SK-N-SH (cell line): ENCODE data around the gene UBE2N. TPM values are rescaled to one million over a fixed set of nuclear protein-coding genes. Genes with fewer than 3 reads are reported as not detected.

Experiments used
- CTCF ChIA-PET: fragments of 300-600, 350-600 bp; formaldehyde crosslinking; extraction: SDS; loops from one replicate; lab custom pipeline; 2021; lab: Yijun Ruan, JAX
- POLR2A ChIA-PET: fragments of 350-600 bp; sonication (Branson Sonifier 250); formaldehyde crosslinking; extraction: SDS; loops from one replicate; lab custom pipeline; 2020; ENCODE audit warnings: antibody characterized with exemption, inconsistent platforms; lab: Yijun Ruan, JAX
- DNase-seq: peaks from one replicate; pipeline ENCODE4 v3.0.0; 2012
- H2AFZ ChIP-seq: fragments of 200-600 bp; sonication (generic); 2 replicates; pipeline ENCODE4 v1.8.1; 2016; ENCODE audit warnings: antibody characterized with exemption, mild to moderate bottlenecking, low read depth
- H3F3A ChIP-seq: fragments of 200-600 bp; sonication (generic); replicated peaks from 2 replicates; pipeline ENCODE3; 2016; ENCODE audit warnings: antibody characterized with exemption, mild to moderate bottlenecking; ENCODE audit not compliant: insufficient read depth
- H3K27ac ChIP-seq, 2 experiments: fragments of 200-500 bp in 1 of 2; fragments of 200-600 bp in 1 of 2; sonication (Bioruptor generic) in 1 of 2; sonication (generic), shearing (Covaris generic) in 1 of 2; 2 replicates each; pipeline versions ENCODE4 v1.5.1 to v1.6.1; 2014 to 2016; ENCODE audit warnings: low read depth in 2 of 2, inconsistent platforms in 1 of 2, low read length in 1 of 2, mild to moderate bottlenecking in 1 of 2, mixed read lengths in 1 of 2
- H3K27me3 ChIP-seq: fragments of 200-600 bp; sonication (generic), shearing (Covaris generic); 2 replicates; pipeline ENCODE4 v1.6.1; 2016; ENCODE audit warnings: mixed run types; ENCODE audit not compliant: insufficient read depth
- H3K36me3 ChIP-seq, 2 experiments: fragments of 200-500 bp in 1 of 2; fragments of 200-600 bp in 1 of 2; sonication (Bioruptor generic) in 1 of 2; sonication (generic) in 1 of 2; replicated peaks in 1 of 2; 2 replicates each; pipeline versions ENCODE3 to v1.5.1; 2014 to 2016; ENCODE audit warnings: low read length in 1 of 2, mild to moderate bottlenecking in 1 of 2; ENCODE audit not compliant: insufficient read depth in 2 of 2, control insufficient read depth in 1 of 2
- H3K4me1 ChIP-seq, 2 experiments: fragments of 200-500 bp in 1 of 2; fragments of 200-600 bp in 1 of 2; sonication (Bioruptor generic) in 1 of 2; sonication (generic), shearing (Covaris generic) in 1 of 2; 2 replicates each; pipeline versions ENCODE4 v1.5.1 to v1.6.1; 2014 to 2016; ENCODE audit warnings: low read depth in 1 of 2, low read length in 1 of 2, mixed run types in 1 of 2; ENCODE audit not compliant: insufficient read depth in 2 of 2, control insufficient read depth in 1 of 2
- H3K4me2 ChIP-seq: fragments of 200-600 bp; sonication (generic), shearing (Covaris generic); 2 replicates; pipeline ENCODE4 v1.6.1; 2017; ENCODE audit warnings: mixed run types
- H3K4me3 ChIP-seq, 2 experiments: fragments of 200-500 bp in 1 of 2; fragments of 200-600 bp in 1 of 2; sonication (Bioruptor generic) in 1 of 2; sonication (generic), shearing (Covaris generic) in 1 of 2; 2 replicates each; pipeline versions ENCODE4 v1.5.1 to v1.8.1; 2014 to 2016; ENCODE audit warnings: low read depth in 2 of 2, inconsistent platforms in 1 of 2, low read length in 1 of 2, mild to moderate bottlenecking in 1 of 2, mixed read lengths in 1 of 2, moderate library complexity in 1 of 2
- H3K79me2 ChIP-seq: fragments of 200-600 bp; sonication (generic); 2 replicates; pipeline ENCODE4 v1.8.1; 2017; ENCODE audit warnings: mild to moderate bottlenecking; ENCODE audit not compliant: insufficient read depth
- H3K9ac ChIP-seq: fragments of 200-600 bp; sonication (generic); 2 replicates; pipeline ENCODE4 v1.6.1; 2017; ENCODE audit warnings: mixed run types
- H3K9me2 ChIP-seq: fragments of 200-600 bp; sonication (generic); 2 replicates; pipeline ENCODE4 v1.6.1; 2017; ENCODE audit warnings: mixed run types
- H3K9me3 ChIP-seq: fragments of 200-600 bp; sonication (generic); 2 replicates; pipeline ENCODE4 v1.6.1; 2017; ENCODE audit warnings: mixed run types, mild to moderate bottlenecking, moderate library complexity
- H4K20me1 ChIP-seq: fragments of 200-600 bp; sonication (generic); 2 replicates; pipeline ENCODE4 v1.6.1; 2017; ENCODE audit warnings: mild to moderate bottlenecking, mixed run types; ENCODE audit not compliant: insufficient read depth
- ELF1 ChIP-seq: IDR thresholded peaks from 2 replicates; pipeline ENCODE4 v1.4.0; 2012
- FOXM1 ChIP-seq: IDR thresholded peaks from 2 replicates; pipeline ENCODE4 v1.4.0; 2012; ENCODE audit warnings: low read depth, mild to moderate bottlenecking
- MXI1 ChIP-seq: IDR thresholded peaks from 2 replicates; pipeline ENCODE4 v1.6.1; 2012; ENCODE audit warnings: mild to moderate bottlenecking, low read depth, low read length, improper control_type of control experiment
- NRF1 ChIP-seq: IDR thresholded peaks from 2 replicates; pipeline ENCODE4 v1.6.1; 2012; ENCODE audit warnings: low read depth, mild to moderate bottlenecking, low read length
- POLR2AphosphoS5 ChIP-seq: IDR thresholded peaks from 2 replicates; pipeline ENCODE4 v1.6.1; 2012; ENCODE audit warnings: low read depth, low read length
- RCOR1 ChIP-seq: fragments of 150-350 bp; IDR thresholded peaks from 2 replicates; pipeline ENCODE4 v1.6.1; 2017; ENCODE audit warnings: antibody characterized with exemption, low read length
- RXRA ChIP-seq: IDR thresholded peaks from 2 replicates; pipeline ENCODE4 v1.4.0; 2012; ENCODE audit warnings: low read depth, mild to moderate bottlenecking, borderline replicate concordance
- SMC3 ChIP-seq: IDR thresholded peaks from 2 replicates; pipeline ENCODE4 v1.6.1; 2012; ENCODE audit warnings: low read depth, low read length, improper control_type of control experiment
- TCF12 ChIP-seq: IDR thresholded peaks from 2 replicates; pipeline ENCODE4 v1.4.0; 2012
- TEAD4 ChIP-seq: IDR thresholded peaks from 2 replicates; pipeline ENCODE4 v1.4.0; 2012; ENCODE audit warnings: mild to moderate bottlenecking, borderline replicate concordance; ENCODE audit not compliant: insufficient read depth
- YY1 ChIP-seq: IDR thresholded peaks from 2 replicates; pipeline ENCODE4 v1.4.0; 2012; ENCODE audit warnings: low read depth, mild to moderate bottlenecking
- WGBS: methylation state at CpG from one replicate; pipeline ENCODE4 v1.1.6; 2017; ENCODE audit warnings: low lambda C conversion rate; 5-methylcytosine and 5-hydroxymethylcytosine counted together
- polyA plus RNA-seq, 3 experiments: library from polyadenylated mRNA; depleted of rRNA; stranded (reverse); fragments of >200 nt; gene quantifications; 2 replicates each; pipeline ENCODE4 v1.2.3, GENCODE V29; 2012
- TF ChIP-seq, protein P1 (sequence below): IDR thresholded peaks from 2 replicates; pipeline ENCODE4; 2012
- TF ChIP-seq, protein P2 (sequence below): IDR thresholded peaks from 2 replicates; pipeline ENCODE4 v1.6.1; 2012; ENCODE audit warnings: mild to moderate bottlenecking, low read depth, low read length, moderate library complexity

Gene UBE2N
- polyA plus RNA-seq, 1 of the 3 experiments (the other 2 are of a cell fraction), result 102 TPM

DNA sequence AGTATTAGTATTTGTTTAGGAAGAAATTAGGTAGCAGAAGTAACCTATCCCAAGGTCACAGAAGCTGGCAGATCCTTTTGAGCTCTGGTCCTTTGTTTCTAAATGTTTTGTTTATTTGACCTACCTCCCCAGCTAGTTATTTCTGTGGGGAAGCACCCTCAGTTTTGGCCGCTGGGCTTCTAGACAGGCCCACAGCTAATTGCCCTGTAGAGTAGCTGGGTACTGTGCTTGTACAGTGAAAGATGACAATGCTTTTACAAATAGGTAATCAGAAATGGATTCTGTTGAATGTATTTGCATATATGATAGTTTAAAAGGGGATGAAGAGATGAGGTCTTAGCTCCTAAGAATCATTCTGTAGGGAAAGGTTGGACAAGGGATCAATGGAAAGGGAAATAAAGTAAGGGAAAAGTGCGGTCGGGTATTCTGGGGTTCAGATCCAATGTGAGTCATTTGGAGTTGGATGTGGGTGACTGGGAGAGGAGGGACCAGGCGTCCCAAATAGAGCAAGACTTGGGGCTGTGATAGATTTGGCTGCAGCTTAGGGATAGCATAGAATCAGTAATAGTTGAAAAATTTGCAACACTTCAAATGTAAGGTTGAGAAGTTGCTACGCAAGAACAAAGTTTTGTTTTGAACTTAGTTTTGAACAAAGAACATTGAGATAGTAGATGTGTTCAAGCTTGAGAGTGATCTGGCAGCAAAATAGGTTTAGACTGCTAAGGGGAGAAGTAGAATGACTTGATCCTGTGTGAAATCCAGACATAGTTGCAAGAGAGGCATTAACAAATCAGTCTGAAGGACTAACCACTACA lies 60.4 kb downstream of the UBE2N start:
- peaks cover 5 to 14% of the 10 kb centered on the region in 2 experiments for H3K36me3 ChIP-seq
- TF ChIP-seq, protein P1, sequence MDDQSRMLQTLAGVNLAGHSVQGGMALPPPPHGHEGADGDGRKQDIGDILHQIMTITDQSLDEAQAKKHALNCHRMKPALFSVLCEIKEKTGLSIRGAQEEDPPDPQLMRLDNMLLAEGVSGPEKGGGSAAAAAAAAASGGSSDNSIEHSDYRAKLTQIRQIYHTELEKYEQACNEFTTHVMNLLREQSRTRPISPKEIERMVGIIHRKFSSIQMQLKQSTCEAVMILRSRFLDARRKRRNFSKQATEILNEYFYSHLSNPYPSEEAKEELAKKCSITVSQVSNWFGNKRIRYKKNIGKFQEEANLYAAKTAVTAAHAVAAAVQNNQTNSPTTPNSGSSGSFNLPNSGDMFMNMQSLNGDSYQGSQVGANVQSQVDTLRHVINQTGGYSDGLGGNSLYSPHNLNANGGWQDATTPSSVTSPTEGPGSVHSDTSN, result no peak
- TF ChIP-seq SMC3, result no peak
- no peak for TF ChIP-seq FOXM1
- no peak for TF ChIP-seq TEAD4
- TF ChIP-seq, protein P2, sequence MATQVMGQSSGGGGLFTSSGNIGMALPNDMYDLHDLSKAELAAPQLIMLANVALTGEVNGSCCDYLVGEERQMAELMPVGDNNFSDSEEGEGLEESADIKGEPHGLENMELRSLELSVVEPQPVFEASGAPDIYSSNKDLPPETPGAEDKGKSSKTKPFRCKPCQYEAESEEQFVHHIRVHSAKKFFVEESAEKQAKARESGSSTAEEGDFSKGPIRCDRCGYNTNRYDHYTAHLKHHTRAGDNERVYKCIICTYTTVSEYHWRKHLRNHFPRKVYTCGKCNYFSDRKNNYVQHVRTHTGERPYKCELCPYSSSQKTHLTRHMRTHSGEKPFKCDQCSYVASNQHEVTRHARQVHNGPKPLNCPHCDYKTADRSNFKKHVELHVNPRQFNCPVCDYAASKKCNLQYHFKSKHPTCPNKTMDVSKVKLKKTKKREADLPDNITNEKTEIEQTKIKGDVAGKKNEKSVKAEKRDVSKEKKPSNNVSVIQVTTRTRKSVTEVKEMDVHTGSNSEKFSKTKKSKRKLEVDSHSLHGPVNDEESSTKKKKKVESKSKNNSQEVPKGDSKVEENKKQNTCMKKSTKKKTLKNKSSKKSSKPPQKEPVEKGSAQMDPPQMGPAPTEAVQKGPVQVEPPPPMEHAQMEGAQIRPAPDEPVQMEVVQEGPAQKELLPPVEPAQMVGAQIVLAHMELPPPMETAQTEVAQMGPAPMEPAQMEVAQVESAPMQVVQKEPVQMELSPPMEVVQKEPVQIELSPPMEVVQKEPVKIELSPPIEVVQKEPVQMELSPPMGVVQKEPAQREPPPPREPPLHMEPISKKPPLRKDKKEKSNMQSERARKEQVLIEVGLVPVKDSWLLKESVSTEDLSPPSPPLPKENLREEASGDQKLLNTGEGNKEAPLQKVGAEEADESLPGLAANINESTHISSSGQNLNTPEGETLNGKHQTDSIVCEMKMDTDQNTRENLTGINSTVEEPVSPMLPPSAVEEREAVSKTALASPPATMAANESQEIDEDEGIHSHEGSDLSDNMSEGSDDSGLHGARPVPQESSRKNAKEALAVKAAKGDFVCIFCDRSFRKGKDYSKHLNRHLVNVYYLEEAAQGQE, result no peak
- TF ChIP-seq TCF12, result no peak
- no peak for TF ChIP-seq YY1
- TF ChIP-seq MXI1, result no peak
- TF ChIP-seq POLR2AphosphoS5, result no peak
- no peak for TF ChIP-seq NRF1
- no peak for TF ChIP-seq ELF1
- no peak for TF ChIP-seq RCOR1
- no peak for TF ChIP-seq RXRA
- POLR2A ChIA-PET, result no interaction called here
- no peaks in the 10 kb centered on the region for H3K9me2 ChIP-seq
- WGBS, result 84% methylated on average over 5 of the region's 5 CpGs
- H3K9me3 ChIP-seq, result no peaks in the 10 kb centered on the region
- peaks cover 11% of the 10 kb centered on the region for H3F3A ChIP-seq
- peak overlapping the region; percentile 82 for H3K4me2 ChIP-seq
- H3K79me2 ChIP-seq, result peaks cover 82% of the 10 kb centered on the region
- CTCF ChIA-PET, result interaction anchor here (0.6 to 2.0 kb wide), 19 partner anchors 8 to 394 kb away, joined by 3 to 23 read pairs (median 3); no protein-coding TSS in a partner anchor
- H3K9ac ChIP-seq, result peak overlapping the region; percentile 85; the same call in 1 of the 2 replicates
- no peak overlapping the region for H2AFZ ChIP-seq
- H3K27ac ChIP-seq, result peak overlapping the region; percentile 86 to 88; a peak in 3 of 4 replicates
- H3K27me3 ChIP-seq, result no peaks in the 10 kb centered on the region
- H4K20me1 ChIP-seq, result peaks cover 74% of the 10 kb centered on the region
- peaks cover 6 to 15% of the 10 kb centered on the region in 2 experiments; a peak in 3 of 4 replicates for H3K4me1 ChIP-seq
- H3K4me3 ChIP-seq, result peak overlapping the region; percentile 73 to 88
- no peak for DNase-seq
